Ovary (tissue), 9 donors: ENCODE measurements around the gene EHMT2. TPM values are rescaled to one million over a fixed set of nuclear protein-coding genes. Genes with fewer than 3 reads are reported as not detected.

Experiments used
- DNase-seq, 5 donors: peaks; one replicate each; pipeline ENCODE4 v3.0.0-alpha.2; 2019 to 2020
- H3K27ac ChIP-seq, 2 donors: fragments of 200-600 bp; one replicate each; pipeline versions ENCODE4 v1.5.1 to v1.8.0; 2019 to 2022
- H3K27me3 ChIP-seq: fragments of 200-600 bp; one replicate; pipeline ENCODE4 v1.8.0; 2022
- H3K36me3 ChIP-seq: fragments of 200-600 bp; sonication (generic); one replicate; pipeline ENCODE4 v1.5.1; 2019
- H3K4me1 ChIP-seq: one replicate; pipeline ENCODE4 v1.8.1; 2013; ENCODE audit warnings: mild to moderate bottlenecking, moderate library complexity; ENCODE audit not compliant: insufficient read depth
- H3K4me3 ChIP-seq: fragments of 200-600 bp; sonication (generic); one replicate; pipeline ENCODE4 v1.5.1; 2017
- H3K9me3 ChIP-seq, 2 donors: fragments of 200-600 bp in 1 of 2; sonication (generic) in 1 of 2; one replicate each; pipeline versions ENCODE4 v1.5.1 to v1.8.1; 2013 to 2019; ENCODE audit warnings: mild to moderate bottlenecking in 1 of 2, moderate library complexity in 1 of 2
- CTCF ChIP-seq, 3 donors: fragments of 450-650 bp in 2 of 3; fragments of 200-600 bp in 1 of 3; IDR thresholded peaks; one replicate each; pipeline versions ENCODE4 v1.5.1 to v1.8.0; 2016 to 2022; ENCODE audit warnings: antibody characterized with exemption in 3 of 3, mild to moderate bottlenecking in 1 of 3
- EP300 ChIP-seq: sonication (generic); formaldehyde crosslinking; IDR thresholded peaks from one replicate; pipeline ENCODE4 v1.6.1; 2017; ENCODE audit warnings: antibody characterized with exemption
- POLR2A ChIP-seq: fragments of 450-650 bp; IDR thresholded peaks from one replicate; pipeline ENCODE4 v1.6.1; 2017; ENCODE audit warnings: antibody characterized with exemption, mild to moderate bottlenecking, moderate library complexity
- WGBS, 3 donors: extraction: QIAGEN DNeasy Blood & Tissue Kit in 1 of 3; methylation state at CpG; one replicate each; pipeline versions ENCODE4 v1.1.5 to v1.1.7; 2013 to 2017; 5-methylcytosine and 5-hydroxymethylcytosine counted together
- intact Hi-C, 4 donors: fragments of 100-400 bp; cut with DNase I; formaldehyde crosslinking; loops; one replicate each; pipeline versions ENCODE4 v1.11.0 to v1.15.1; 2022 to 2023
- polyA plus RNA-seq, 2 donors: library from polyadenylated mRNA; stranded (reverse); fragments of 200-250 nt in 1 of 2; fragments of 350-450 nt in 1 of 2; fragmentation: Illumina TruSeq in 1 of 2; extraction: RNeasy Lipid Tissue Mini Kit (QIAGEN cat#74804) in 1 of 2; gene quantifications; one replicate each; pipeline ENCODE4 v1.2.3, GENCODE V29; 2013 to 2014
- total RNA-seq, 7 donors: library from RNA; depleted of rRNA in 2 of 7; stranded (reverse); fragments of >200 nt in 2 of 7; fragmentation: NEBNext Ultra II Directional in 3 of 7; extraction: Animal tissue kit (Norgen Biotek cat#: 25700) in 3 of 7; gene quantifications; one replicate each; pipeline versions ENCODE4 v1.1.0 to v1.2.4, GENCODE V29; 2016 to 2023
- donor health status: DM: no; HTN: no; CAD: no; lungs with moderate emphysema.
- donor health status: DM: no; HTN: no; CAD: no.
- donor health status: Bipolar disorder and iron deficiency.
- donor health status: DM: yes; HTN: yes; CAD: no.
- donor health status: DM: no; HTN: no; CAD: no.
- donor health status: DM: yes; HTN: yes; CAD: no.

The EHMT2 gene
- total and polyA plus RNA-seq, 9 donors = 19.7 to 71.7 (median 52.8) TPM

- peak in 3 of 5 donors; percentile 76 to 81 (median 77) for DNase-seq
- intact Hi-C loops = loop anchor here in 3 of 4 donors (10.0 kb wide), 2 partner anchors 53 to 213 kb away; partner anchors contain the start of genes NELFE (in 2 of the 3) and SKIC2 (in 2 of the 3)
- Histone ChIP-seq H3K4me1 (peaks cover 8% of the 10 kb centered on the region), H3K27me3 (no peaks in the 10 kb centered on the region), H3K9me3 (no peaks in the 10 kb centered on the region), H3K4me3 (peak overlapping the region; percentile 61), H3K27ac (peak overlapping the region; percentile 43 to 66), H3K36me3 (no peaks in the 10 kb centered on the region)
- 1 to 2% (median 2%) methylated on average over 34 to 45 of the region's 45 CpGs for WGBS, 3 donors
- TF ChIP-seq EP300 (no peak), POLR2A (no peak), CTCF (IDR thresholded peaks at IDR 0.05) (no peak)
Observed at GRCh38 chr6:31901415-31901952, 4.0 kb upstream of the EHMT2 start.

- TF ChIP-seq EP300 = no peak
- TF ChIP-seq CTCF (IDR thresholded peaks at IDR 0.05) = no peak
- TF ChIP-seq POLR2A = no peak
- Histone ChIP-seq H3K27ac (peak overlapping the region; percentile 23 to 66), H3K9me3 (no peaks in the 10 kb centered on the region), H3K4me1 (peaks cover 8% of the 10 kb centered on the region), H3K36me3 (no peaks in the 10 kb centered on the region), H3K4me3 (peak overlapping the region; percentile 61), H3K27me3 (no peaks in the 10 kb centered on the region)
- WGBS, 3 donors = 14 to 24% (median 18%) methylated on average over 24 to 29 of the region's 29 CpGs
- no peak for DNase-seq
- intact Hi-C loops = loop anchor here in 3 of 4 donors (10.0 kb wide), 2 partner anchors 54 to 214 kb away; partner anchors contain the start of genes NELFE (in 2 of the 3) and SKIC2 (in 2 of the 3)
Observed at GRCh38 chr6:31900917-31901414, 3.5 kb upstream of the EHMT2 start.

- no peak for TF ChIP-seq EP300
- TF ChIP-seq POLR2A = no peak
- no peak for TF ChIP-seq CTCF (IDR thresholded peaks at IDR 0.05)
- intact Hi-C loops = loop anchor here in 3 of 4 donors (10.0 kb wide), 2 partner anchors 55 to 215 kb away; partner anchors contain the start of genes NELFE (in 2 of the 3) and SKIC2 (in 2 of the 3)
- no peak for DNase-seq
- Histone ChIP-seq H3K4me1 (peaks cover 8% of the 10 kb centered on the region), H3K4me3 (no peak overlapping the region), H3K27me3 (no peaks in the 10 kb centered on the region), H3K9me3 (no peaks in the 10 kb centered on the region), H3K27ac (no peak overlapping the region), H3K36me3 (no peaks in the 10 kb centered on the region)
- 70 to 79% (median 75%) methylated on average over 45 to 49 of the region's 49 CpGs for WGBS, 3 donors
Observed at GRCh38 chr6:31899882-31900722, 2.6 kb upstream of the EHMT2 start.

GRCh38 chr6:31899215-31899614, 1.7 kb upstream of the EHMT2 start:
- DNase-seq = no peak
- Histone ChIP-seq H3K4me3 (no peak overlapping the region), H3K27me3 (no peaks in the 10 kb centered on the region), H3K4me1 (peaks cover 8% of the 10 kb centered on the region), H3K36me3 (no peaks in the 10 kb centered on the region), H3K9me3 (no peaks in the 10 kb centered on the region), H3K27ac (no peak overlapping the region)
- no peak for TF ChIP-seq POLR2A
- no peak for TF ChIP-seq CTCF (IDR thresholded peaks at IDR 0.05)
- no peak for TF ChIP-seq EP300
- WGBS, 3 donors = 54 to 61% (median 55%) methylated on average over 5 of the region's 5 CpGs
- intact Hi-C loops = no loop called here
